ENCODE results near the gene NUB1.
A peak's percentile ranks its signal among the peaks of the same experiment; 100 is the strongest.

The NUB1 gene

GRCh38 chr7:151309311-151309710 lies 32.3 kb upstream of the NUB1 start:
- no peak overlapping the region for H3K14ac ChIP-seq (ENCODE audit: low read length)
- no peaks in the 10 kb centered on the region for H3K79me1 ChIP-seq (ENCODE audit: low read depth, low read length)
- no peak overlapping the region for H2BK120ac ChIP-seq (ENCODE audit: low read depth, low read length)
- H2BK12ac ChIP-seq (ENCODE audit: low read length): no peak overlapping the region
- H3K27ac ChIP-seq (replicated peaks; ENCODE audit: low read length): no peak overlapping the region
- peaks cover 8 to 18% of the 10 kb centered on the region in 2 donors for H3K9me3 ChIP-seq (replicated peaks in 1 of 2; ENCODE audit: control insufficient read depth in 2 of 2, insufficient read depth in 1 of 2, low read depth in 1 of 2, low read length in 2 of 2)
- peaks cover 0 to 2% of the 10 kb centered on the region in 2 donors for H3K36me3 ChIP-seq (replicated peaks in 1 of 2; ENCODE audit: control insufficient read depth in 2 of 2, insufficient read depth in 2 of 2, low read length in 2 of 2)
- H4K91ac ChIP-seq (ENCODE audit: low read depth, low read length, poor library complexity): no peak overlapping the region
- no peak overlapping the region for H4K8ac ChIP-seq (ENCODE audit: low read depth, low read length)
- no peak overlapping the region for H3K4ac ChIP-seq (ENCODE audit: low read length)
- H3K4me1 ChIP-seq (ENCODE audit: control insufficient read depth in 2 of 2, insufficient read depth in 1 of 2, low read depth in 1 of 2, low read length in 2 of 2): no peaks in the 10 kb centered on the region
- DNase-seq (ENCODE audit: low spot score): no peak
- H2BK5ac ChIP-seq (ENCODE audit: low read length): no peak overlapping the region
- no peak overlapping the region for H3K9ac ChIP-seq (ENCODE audit: low read depth, low read length, poor library complexity)
- no peak overlapping the region for H3K4me3 ChIP-seq (ENCODE audit: low read length in 2 of 2)
- H3K23ac ChIP-seq (ENCODE audit: low read depth, low read length, poor library complexity): no peak overlapping the region
- no peak overlapping the region for H2BK15ac ChIP-seq (ENCODE audit: low read length)
- H2AFZ ChIP-seq (ENCODE audit: low read length): no peak overlapping the region
- H3K4me2 ChIP-seq (ENCODE audit: insufficient read depth, low read length, poor library complexity, severe bottlenecking): no peak overlapping the region
- no peak overlapping the region for H3K18ac ChIP-seq (ENCODE audit: low read length)
- peaks cover 0 to 26% (median 2%) of the 10 kb centered on the region in 3 experiments for H3K27me3 ChIP-seq (ENCODE audit: control insufficient read depth in 3 of 3, insufficient read depth in 3 of 3, low read depth in 1 of 3, low read length in 3 of 3)
- WGBS, 2 donors (ENCODE audit: extremely low coverage in 2 of 2, insufficient read length in 2 of 2, insufficient replicate concordance in 1 of 2): no CpG with 5 or more reads among the region's 4 CpGs
- no peak overlapping the region for H2AK5ac ChIP-seq (ENCODE audit: low read depth, low read length)

GRCh38 chr7:151310578-151310977 lies 31.0 kb upstream of the NUB1 start:
- H3K4me2 ChIP-seq (ENCODE audit: insufficient read depth, low read length, poor library complexity, severe bottlenecking): no peak overlapping the region
- H2BK12ac ChIP-seq (ENCODE audit: low read length): no peak overlapping the region
- H2BK120ac ChIP-seq (ENCODE audit: low read depth, low read length): no peak overlapping the region
- no peak overlapping the region for H3K9ac ChIP-seq (ENCODE audit: low read depth, low read length, poor library complexity)
- no peak overlapping the region for H2AK5ac ChIP-seq (ENCODE audit: low read depth, low read length)
- no CpG with 5 or more reads among the region's 4 CpGs for WGBS, 2 donors (ENCODE audit: extremely low coverage in 2 of 2, insufficient read length in 2 of 2, insufficient replicate concordance in 1 of 2)
- peaks cover 8 to 18% of the 10 kb centered on the region in 2 donors for H3K9me3 ChIP-seq (replicated peaks in 1 of 2; ENCODE audit: control insufficient read depth in 2 of 2, insufficient read depth in 1 of 2, low read depth in 1 of 2, low read length in 2 of 2)
- H3K23ac ChIP-seq (ENCODE audit: low read depth, low read length, poor library complexity): no peak overlapping the region
- H3K14ac ChIP-seq (ENCODE audit: low read length): no peak overlapping the region
- H3K4me1 ChIP-seq (ENCODE audit: control insufficient read depth in 2 of 2, insufficient read depth in 1 of 2, low read depth in 1 of 2, low read length in 2 of 2): no peaks in the 10 kb centered on the region
- no peak for DNase-seq (ENCODE audit: low spot score)
- no peaks in the 10 kb centered on the region for H3K79me1 ChIP-seq (ENCODE audit: low read depth, low read length)
- no peak overlapping the region for H4K91ac ChIP-seq (ENCODE audit: low read depth, low read length, poor library complexity)
- H2AFZ ChIP-seq (ENCODE audit: low read length): no peak overlapping the region
- peaks cover 0 to 2% of the 10 kb centered on the region in 2 donors for H3K36me3 ChIP-seq (replicated peaks in 1 of 2; ENCODE audit: control insufficient read depth in 2 of 2, insufficient read depth in 2 of 2, low read length in 2 of 2)
- H3K4ac ChIP-seq (ENCODE audit: low read length): no peak overlapping the region
- no peak overlapping the region for H3K27ac ChIP-seq (replicated peaks; ENCODE audit: low read length)
- no peak overlapping the region for H3K4me3 ChIP-seq (ENCODE audit: low read length in 2 of 2)
- no peak overlapping the region for H2BK5ac ChIP-seq (ENCODE audit: low read length)
- no peak overlapping the region for H3K18ac ChIP-seq (ENCODE audit: low read length)
- no peak overlapping the region for H4K8ac ChIP-seq (ENCODE audit: low read depth, low read length)
- peaks cover 0 to 26% (median 2%) of the 10 kb centered on the region in 3 experiments for H3K27me3 ChIP-seq (ENCODE audit: control insufficient read depth in 3 of 3, insufficient read depth in 3 of 3, low read depth in 1 of 3, low read length in 3 of 3)
- H2BK15ac ChIP-seq (ENCODE audit: low read length): no peak overlapping the region

DNA sequence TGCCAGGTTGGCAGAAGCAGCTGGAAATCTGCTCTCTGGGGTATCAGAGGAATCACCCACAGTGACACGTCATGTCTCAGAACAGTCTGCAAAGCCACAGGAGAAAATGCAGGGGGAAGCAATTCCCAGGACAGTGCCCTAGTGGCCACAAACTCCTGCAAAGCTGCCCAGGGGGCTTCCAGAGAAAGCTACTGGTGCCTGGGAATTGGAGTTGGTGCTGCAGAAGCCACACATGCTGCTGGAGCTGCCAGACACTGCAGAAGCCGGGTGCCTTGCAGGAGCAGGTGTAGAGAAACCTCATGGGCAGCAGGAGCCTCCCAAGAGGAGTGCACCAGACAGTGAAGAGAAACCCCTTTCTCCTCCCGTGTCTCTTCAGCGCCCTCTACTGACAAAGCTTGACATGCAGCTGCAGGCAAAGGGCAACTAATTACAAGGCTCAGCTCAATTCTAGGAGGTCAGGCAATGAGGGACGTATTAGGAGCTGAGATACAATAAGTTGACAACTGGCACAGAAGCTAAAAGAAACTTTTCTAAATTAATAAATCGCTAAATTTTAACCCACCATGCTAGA lies 30.2 kb upstream of the NUB1 start:
- Histone ChIP-seq H3K4me1 (ENCODE audit: control insufficient read depth in 2 of 2, insufficient read depth in 1 of 2, low read depth in 1 of 2, low read length in 2 of 2) (no peaks in the 10 kb centered on the region), H3K4me3 (ENCODE audit: low read length in 2 of 2) (peak overlapping the region in 1 of 2 donors; percentile 5), H3K27ac (replicated peaks; ENCODE audit: low read length) (no peak overlapping the region), H4K91ac (ENCODE audit: low read depth, low read length, poor library complexity) (no peak overlapping the region), H3K79me1 (ENCODE audit: low read depth, low read length) (no peaks in the 10 kb centered on the region), H2BK15ac (ENCODE audit: low read length) (no peak overlapping the region), H3K4ac (ENCODE audit: low read length) (no peak overlapping the region), H3K9ac (ENCODE audit: low read depth, low read length, poor library complexity) (no peak overlapping the region), H2BK5ac (ENCODE audit: low read length) (no peak overlapping the region), H3K36me3 (replicated peaks in 1 of 2; ENCODE audit: control insufficient read depth in 2 of 2, insufficient read depth in 2 of 2, low read length in 2 of 2) (peaks cover 0 to 2% of the 10 kb centered on the region in 2 donors), H2BK12ac (ENCODE audit: low read length) (no peak overlapping the region), H3K9me3 (replicated peaks in 1 of 2; ENCODE audit: control insufficient read depth in 2 of 2, insufficient read depth in 1 of 2, low read depth in 1 of 2, low read length in 2 of 2) (peaks cover 8 to 18% of the 10 kb centered on the region in 2 donors), H4K8ac (ENCODE audit: low read depth, low read length) (no peak overlapping the region), H3K23ac (ENCODE audit: low read depth, low read length, poor library complexity) (no peak overlapping the region), H3K18ac (ENCODE audit: low read length) (no peak overlapping the region), H3K14ac (ENCODE audit: low read length) (no peak overlapping the region), H3K27me3 (ENCODE audit: control insufficient read depth in 3 of 3, insufficient read depth in 3 of 3, low read depth in 1 of 3, low read length in 3 of 3) (peaks cover 0 to 22% (median 2%) of the 10 kb centered on the region in 3 experiments), H2AFZ (ENCODE audit: low read length) (no peak overlapping the region), H2AK5ac (ENCODE audit: low read depth, low read length) (no peak overlapping the region), H2BK120ac (ENCODE audit: low read depth, low read length) (no peak overlapping the region), H3K4me2 (ENCODE audit: insufficient read depth, low read length, poor library complexity, severe bottlenecking) (no peak overlapping the region)
- DNase-seq (ENCODE audit: low spot score): no peak
- WGBS, 2 donors (ENCODE audit: extremely low coverage in 2 of 2, insufficient read length in 2 of 2, insufficient replicate concordance in 1 of 2): no CpG with 5 or more reads among the region's 6 CpGs

DNA sequence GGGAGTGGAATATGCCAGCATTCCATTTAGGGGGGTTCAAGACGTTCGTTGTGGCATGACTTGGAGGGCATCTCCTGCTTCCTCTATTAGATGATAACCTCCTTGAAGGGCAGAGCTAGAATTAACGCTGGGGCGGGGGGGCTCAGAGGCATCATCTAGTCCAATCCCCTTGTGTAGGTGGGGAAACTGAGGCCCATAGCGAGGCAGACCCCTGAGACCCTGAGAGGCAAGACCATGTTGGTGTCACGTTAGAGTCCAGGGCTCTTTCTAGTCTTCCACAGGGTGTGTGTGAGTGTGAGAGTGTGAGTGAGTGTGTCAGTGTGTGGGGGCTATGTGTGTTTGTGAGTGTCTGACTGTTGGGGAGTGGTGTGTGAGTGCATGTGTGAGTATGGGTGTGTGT lies 29.3 kb upstream of the NUB1 start:
- no peak overlapping the region for H2BK12ac ChIP-seq (ENCODE audit: low read length)
- H3K23ac ChIP-seq (ENCODE audit: low read depth, low read length, poor library complexity): peak overlapping the region; percentile 13
- H2AFZ ChIP-seq (ENCODE audit: low read length): no peak overlapping the region
- WGBS, 2 donors (ENCODE audit: extremely low coverage in 2 of 2, insufficient read length in 2 of 2, insufficient replicate concordance in 1 of 2): no CpG with 5 or more reads among the region's 6 CpGs
- no peaks in the 10 kb centered on the region for H3K4me1 ChIP-seq (ENCODE audit: control insufficient read depth in 2 of 2, insufficient read depth in 1 of 2, low read depth in 1 of 2, low read length in 2 of 2)
- peaks cover 0 to 13% (median 2%) of the 10 kb centered on the region in 3 experiments for H3K27me3 ChIP-seq (ENCODE audit: control insufficient read depth in 3 of 3, insufficient read depth in 3 of 3, low read depth in 1 of 3, low read length in 3 of 3)
- H2BK120ac ChIP-seq (ENCODE audit: low read depth, low read length): no peak overlapping the region
- no peak overlapping the region for H4K8ac ChIP-seq (ENCODE audit: low read depth, low read length)
- no peak for DNase-seq (ENCODE audit: low spot score)
- H2BK5ac ChIP-seq (ENCODE audit: low read length): no peak overlapping the region
- peak overlapping the region in 1 of 2 donors; percentile 31 for H3K4me3 ChIP-seq (ENCODE audit: low read length in 2 of 2)
- no peak overlapping the region for H2AK5ac ChIP-seq (ENCODE audit: low read depth, low read length)
- no peaks in the 10 kb centered on the region for H3K79me1 ChIP-seq (ENCODE audit: low read depth, low read length)
- no peak overlapping the region for H3K27ac ChIP-seq (replicated peaks; ENCODE audit: low read length)
- H2BK15ac ChIP-seq (ENCODE audit: low read length): no peak overlapping the region
- peaks cover 8 to 18% of the 10 kb centered on the region in 2 donors for H3K9me3 ChIP-seq (replicated peaks in 1 of 2; ENCODE audit: control insufficient read depth in 2 of 2, insufficient read depth in 1 of 2, low read depth in 1 of 2, low read length in 2 of 2)
- H3K4me2 ChIP-seq (ENCODE audit: insufficient read depth, low read length, poor library complexity, severe bottlenecking): no peak overlapping the region
- no peak overlapping the region for H3K18ac ChIP-seq (ENCODE audit: low read length)
- H4K91ac ChIP-seq (ENCODE audit: low read depth, low read length, poor library complexity): no peak overlapping the region
- H3K36me3 ChIP-seq (replicated peaks in 1 of 2; ENCODE audit: control insufficient read depth in 2 of 2, insufficient read depth in 2 of 2, low read length in 2 of 2): peaks cover 0 to 2% of the 10 kb centered on the region in 2 donors
- no peak overlapping the region for H3K4ac ChIP-seq (ENCODE audit: low read length)
- H3K9ac ChIP-seq (ENCODE audit: low read depth, low read length, poor library complexity): no peak overlapping the region
- no peak overlapping the region for H3K14ac ChIP-seq (ENCODE audit: low read length)

All from neuronal stem cell (in vitro differentiated cells).